Measurements from ENCODE around the gene INPP4A.

The INPP4A gene

GRCh38 chr2:98519156-98519555 is 74.5 kb downstream of the INPP4A start:
- DNase-seq: no peak

GRCh38 chr2:98519851-98520250 is 75.2 kb downstream of the INPP4A start:
- DNase-seq: no peak

DNA sequence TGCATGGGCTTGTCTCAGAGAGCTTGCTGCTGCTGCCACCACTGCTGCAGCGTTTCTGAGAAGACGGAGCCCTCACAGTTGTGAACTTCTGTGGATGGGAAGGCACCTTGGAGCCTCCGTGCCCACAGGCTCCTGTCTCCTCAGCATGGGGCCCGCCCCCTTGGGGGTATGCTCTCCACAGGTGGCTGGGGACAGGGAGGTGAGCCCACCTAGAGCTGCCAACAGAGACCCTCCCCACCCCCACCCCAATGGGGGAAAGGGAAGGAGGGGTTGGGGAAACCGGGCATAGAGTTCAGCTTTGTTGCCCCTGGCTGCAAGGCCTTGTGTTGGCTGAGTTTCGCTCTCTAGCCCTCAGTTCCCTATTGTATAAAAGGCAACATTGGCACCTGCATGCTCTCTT is 76.1 kb downstream of the INPP4A start:
- no peak for DNase-seq

DNA sequence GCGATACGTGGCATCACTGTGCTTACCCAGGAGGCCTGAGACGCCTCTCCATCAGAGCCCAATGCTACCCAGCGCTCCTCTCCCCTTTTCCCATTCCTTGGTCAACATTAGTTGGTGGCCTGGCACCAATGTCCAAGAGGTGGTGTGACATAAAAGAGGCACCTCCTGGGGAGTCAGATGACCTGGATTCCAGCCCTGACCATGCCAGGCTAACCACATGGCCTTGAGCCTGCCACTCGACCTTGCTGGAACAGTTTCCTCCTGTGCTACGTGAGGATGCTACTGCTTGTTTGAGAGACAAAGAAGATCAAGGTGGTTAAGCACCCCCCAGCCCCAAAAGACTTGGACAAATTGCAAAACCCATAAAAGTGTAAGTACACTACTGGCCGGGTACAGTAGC is 76.6 kb downstream of the INPP4A start:
- no peak for DNase-seq

- DNase-seq: no peak
Measured at GRCh38 chr2:98522854-98523253, 78.2 kb downstream of the INPP4A start.

DNA sequence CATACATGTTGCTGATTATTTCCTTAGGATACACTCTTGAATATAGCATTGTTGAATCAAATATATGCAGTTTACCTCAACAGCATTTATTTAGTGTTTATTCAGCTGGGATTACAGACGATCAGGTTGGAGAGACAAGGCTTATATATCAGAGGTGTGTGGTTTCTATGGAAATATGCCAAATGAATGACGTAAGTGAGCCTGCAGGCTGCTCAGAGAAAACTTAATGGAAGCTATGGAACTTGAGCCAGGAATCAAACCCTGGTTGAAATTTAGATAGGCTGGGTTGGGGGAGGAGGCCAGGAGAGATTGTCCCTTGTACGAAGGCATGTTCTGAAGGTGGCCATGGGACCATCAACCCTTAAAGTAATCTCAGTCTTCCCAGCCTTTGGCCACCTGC is 79.5 kb downstream of the INPP4A start:
- DNase-seq: no peak

GRCh38 chr2:98528349-98528748 is 83.7 kb downstream of the INPP4A start:
- DNase-seq: no peak

- peak; percentile 55 for DNase-seq
Measured at GRCh38 chr2:98530114-98530513, 85.5 kb downstream of the INPP4A start.

DNA sequence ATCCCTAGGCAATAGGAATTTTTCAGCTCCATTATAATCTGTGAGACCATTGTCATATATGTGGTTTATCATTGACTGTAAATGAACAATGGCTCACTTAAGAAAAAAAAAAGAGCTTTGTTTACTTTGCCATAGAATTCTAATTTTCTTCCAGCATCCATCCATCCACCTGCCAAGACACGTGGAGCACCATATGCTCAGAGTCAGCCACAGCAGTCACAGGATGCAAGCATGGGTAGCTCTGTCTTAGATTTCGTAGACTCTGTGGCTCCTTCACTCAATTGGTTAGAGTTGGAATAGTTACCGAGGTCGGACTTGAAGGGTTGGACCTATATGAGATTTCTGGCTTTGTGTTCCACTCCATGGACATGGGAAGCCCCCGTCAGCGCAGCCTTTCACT is 88.1 kb downstream of the INPP4A start:
- DNase-seq: no peak

GRCh38 chr2:98533547-98533946 is 88.9 kb downstream of the INPP4A start:
- no peak for DNase-seq

DNA sequence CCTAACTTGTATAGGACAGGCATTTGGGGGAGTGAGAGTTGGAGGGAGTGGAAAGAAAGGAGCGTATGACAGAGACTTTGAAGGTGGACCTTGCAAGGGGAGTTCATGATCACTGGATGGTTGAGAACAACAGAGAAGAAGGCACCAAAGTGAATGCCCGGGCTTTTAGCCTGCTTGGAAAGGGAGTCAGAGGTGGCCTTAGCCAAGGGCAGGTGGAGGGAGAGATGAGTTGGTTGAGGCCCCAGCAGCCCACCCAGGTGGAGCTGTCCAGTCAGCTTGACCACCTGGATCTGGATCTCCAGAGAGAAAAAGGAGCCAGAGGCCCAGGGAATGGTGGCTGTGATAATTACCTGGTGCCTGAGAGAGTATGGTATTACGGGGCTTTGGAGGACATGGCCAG is 90.1 kb downstream of the INPP4A start:
- no peak for DNase-seq

DNA sequence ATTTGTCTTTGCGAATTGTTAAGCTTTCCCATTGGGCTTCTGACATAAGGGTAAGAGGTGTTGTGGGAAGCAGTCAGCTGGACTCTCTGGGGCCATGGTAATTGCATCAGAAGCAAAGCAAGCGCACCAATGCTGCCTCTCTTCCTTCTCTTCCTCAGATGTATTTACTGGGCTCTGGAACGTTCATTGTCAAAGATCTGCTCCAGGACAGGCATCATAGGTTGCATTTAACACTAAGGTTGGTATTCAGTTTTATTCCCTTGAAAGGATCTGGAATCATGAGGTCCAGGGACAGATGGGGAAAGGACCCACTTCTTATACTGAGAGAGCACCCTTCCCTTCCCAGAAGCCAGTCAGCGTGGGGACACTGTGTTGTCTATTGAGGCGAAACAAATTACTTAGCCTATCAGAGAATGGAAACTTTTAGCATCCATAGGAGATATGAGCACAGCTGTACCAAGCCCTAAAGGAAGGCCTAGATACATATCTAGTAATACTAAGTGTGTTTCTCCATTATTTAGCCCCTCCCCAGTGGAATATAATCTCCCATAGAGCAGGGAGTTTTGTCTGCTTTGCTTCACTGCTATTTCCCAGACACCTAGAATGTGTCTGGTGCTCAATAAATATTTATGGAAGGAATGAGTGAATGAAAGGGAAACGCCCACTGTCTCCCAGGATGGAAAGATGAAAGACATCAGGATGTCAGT is 91.5 kb downstream of the INPP4A start:
- no peak for DNase-seq

DNA sequence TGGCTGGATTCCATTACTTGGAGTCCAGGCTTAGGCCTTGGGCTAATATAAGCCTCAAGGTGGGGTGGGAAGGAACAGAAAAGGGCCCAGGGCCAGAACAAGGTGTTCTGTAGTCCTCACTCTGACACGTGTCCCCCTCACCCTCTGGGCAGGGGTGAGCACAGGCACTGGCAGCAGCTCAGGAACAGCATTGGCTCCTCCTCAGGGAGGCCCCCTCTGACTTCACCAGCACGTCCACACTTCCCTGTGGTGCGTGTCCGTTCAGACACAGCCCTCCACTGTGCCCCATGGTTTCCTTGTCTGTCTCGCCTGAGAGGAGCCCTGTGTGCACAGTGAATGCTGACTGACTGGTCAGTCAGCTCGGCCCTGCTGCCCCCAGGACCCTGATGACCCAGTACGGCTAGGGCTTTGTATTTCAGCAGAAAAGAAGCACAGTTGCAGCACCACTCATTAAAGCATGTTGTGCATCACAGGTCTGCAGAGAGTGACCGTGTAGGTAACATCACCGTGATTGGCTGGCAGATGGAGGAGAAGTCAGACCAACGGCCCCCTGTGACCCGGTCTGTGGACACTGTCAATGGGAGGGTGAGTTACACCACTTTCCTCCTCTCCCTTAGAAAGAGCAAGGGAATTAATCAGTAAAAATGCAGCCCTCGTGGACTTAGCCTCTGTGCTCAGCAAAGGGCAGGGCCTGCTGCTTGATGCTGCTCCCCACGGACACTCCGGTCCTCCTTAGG is 92.9 kb downstream of the INPP4A start:
- DNase-seq: no peak

DNA sequence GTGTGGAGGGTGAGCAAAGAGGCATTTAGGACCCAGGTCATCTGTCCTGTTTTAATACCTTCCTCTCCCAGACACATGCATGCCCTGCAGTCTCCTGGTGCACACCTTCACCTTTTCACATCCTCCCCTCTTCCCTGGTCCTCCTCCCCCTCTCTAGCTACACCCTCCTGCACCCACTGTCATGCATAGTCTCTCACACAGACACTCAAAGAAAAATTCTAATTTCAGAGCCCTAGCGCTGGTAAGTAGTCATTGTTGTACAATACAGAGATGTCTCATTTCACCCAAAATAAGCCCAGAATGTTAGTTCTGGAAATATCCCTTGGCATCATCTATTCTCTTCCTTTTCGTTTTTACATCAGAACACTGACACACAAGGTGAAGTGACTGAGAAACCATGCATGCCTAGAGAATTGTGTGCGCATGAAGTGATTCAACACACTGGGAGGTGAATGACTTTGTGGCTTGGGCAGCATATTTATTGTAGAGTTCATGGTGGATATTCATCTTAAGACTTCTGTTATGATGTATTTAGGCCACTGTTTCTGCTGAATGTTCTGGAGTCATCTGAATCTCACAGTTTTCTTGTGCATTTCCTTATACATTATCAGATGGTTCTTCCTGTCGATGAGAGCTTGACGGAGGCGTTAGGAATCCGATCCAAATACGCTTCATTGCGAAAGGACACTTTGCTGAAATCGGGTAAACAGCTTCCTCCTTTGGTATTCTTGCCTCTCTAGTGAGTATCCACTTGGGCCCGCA is 93.8 kb downstream of the INPP4A start:
- DNase-seq: no peak

DNA sequence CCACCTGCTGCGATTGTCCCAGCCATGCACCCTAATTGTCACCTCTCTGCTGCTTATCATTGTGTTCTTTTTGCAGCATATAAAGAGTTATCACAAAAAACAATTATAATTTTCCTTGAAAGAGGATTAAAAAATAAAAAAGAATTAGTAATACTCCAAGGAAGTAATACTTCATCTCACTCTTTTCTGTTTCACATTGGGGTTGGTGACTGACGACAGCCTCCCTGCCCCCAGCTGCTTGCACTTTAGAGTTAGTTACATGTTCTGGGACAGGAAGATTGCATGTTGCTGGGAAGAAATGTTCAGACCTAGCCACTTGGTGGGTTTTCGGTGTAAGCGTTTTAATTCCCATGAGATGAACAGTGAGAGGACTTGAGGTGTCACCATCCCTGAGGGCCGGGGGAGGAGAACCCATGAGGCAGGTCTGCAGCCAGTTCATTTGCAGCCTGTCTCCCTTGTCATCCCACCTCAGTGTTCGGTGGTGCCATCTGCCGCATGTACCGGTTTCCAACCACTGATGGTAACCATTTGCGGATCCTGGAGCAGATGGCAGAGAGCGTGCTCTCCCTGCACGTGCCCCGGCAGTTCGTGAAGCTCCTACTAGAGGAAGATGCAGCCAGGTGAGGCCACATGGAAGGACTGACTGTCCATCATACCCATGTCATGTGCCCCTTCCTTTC is 94.5 kb downstream of the INPP4A start:
- DNase-seq: no peak

GRCh38 chr2:98540536-98540935 is 95.9 kb downstream of the INPP4A start:
- no peak for DNase-seq

GRCh38 chr2:98541489-98541888 is 96.8 kb downstream of the INPP4A start:
- no peak for DNase-seq

DNA sequence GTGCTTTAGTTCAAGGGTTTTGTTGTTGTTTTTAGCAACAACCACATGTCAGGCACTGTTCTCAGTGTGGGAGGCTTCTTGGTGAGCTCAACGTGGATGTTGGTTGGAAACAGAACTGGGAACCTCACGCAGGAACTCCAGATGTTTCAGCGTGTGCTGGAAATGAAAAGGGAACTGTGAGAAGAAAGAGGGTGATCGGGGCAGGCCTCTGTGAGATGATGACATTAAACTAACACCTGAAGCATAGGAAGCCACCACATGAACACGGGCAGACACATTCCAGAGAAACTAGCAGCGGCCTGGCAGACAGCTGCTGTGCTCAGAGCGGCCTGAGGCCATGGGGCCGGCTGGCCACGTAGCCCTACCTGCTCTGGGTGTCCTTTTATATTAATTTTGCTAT is 97.2 kb downstream of the INPP4A start:
- no peak for DNase-seq

- DNase-seq: no peak
Measured at GRCh38 chr2:98543214-98543613, 98.6 kb downstream of the INPP4A start.

DNA sequence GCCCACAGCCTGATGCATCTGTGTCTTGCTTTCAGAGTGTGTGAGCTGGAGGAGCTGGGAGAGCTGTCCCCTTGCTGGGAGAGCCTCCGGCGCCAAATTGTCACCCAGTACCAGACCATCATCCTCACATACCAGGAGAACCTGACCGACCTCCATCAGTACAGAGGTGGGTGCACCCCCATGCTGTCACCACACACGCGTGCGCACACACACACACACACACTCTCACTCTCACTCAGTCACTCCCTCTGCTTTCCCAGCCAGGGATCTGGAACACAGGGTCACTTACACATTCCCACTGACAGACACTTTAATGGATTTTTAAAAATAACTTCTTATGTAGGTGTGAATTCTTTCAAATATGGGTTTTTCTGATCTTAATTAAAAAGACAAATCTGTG is 99.2 kb downstream of the INPP4A start:
- DNase-seq: no peak

- no peak for DNase-seq
Measured at GRCh38 chr2:98545591-98545990, 100.9 kb downstream of the INPP4A start.

DNA sequence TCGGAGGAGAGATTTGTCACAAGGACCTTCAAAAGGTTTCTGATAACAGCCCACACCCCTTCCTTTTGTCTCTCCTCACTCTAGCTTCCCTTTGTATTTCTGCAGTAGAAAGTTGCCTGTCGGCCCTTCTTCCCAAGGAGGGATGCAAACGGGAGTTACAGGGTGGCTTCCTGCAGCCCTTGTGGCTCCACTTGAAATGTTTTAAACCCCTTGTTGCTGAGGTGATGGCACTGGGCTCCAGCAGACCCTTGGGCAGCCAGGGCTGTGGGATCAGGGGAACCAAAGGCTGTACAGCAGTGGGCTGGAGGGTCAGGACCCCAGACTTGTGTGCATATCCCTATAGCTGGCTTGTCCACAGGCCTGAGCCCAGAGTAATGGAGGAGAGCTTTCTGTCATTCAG is 101.5 kb downstream of the INPP4A start:
- DNase-seq: no peak

DNA sequence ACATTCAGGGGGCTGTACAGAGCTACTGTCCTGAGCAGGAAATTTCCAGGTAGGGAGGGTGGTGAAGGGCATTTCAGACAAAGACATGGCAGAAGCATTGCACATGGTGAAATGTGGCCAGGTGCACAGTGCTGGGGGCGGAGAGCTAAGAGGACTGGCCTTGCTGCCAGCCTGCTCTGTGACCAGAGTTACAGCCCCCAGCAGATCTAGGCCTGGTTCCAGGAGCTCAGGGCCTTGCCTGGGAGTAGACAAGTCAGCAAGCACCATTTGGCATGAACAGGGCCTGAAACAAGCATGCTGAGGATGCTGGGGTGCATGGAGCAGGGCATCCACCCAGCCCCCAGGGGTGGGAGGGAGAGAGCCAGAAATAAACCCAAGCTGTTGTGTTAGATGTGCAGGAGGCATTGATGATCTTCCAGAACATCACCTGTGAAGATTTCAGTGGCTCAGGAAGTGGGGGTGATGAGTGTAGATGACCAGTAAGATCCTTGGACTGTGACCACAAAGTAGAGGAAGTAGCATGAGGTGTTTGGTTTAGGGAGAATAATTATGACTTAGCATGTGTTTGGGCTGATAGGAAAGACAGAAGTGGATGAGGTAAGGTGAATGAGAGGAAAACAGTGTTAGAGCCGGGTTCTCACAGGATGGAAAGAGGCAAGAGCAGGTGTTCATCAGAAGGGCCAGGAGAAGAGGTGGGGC is 102.6 kb downstream of the INPP4A start:
- no peak for DNase-seq
